HG03196 (cell line): ENCODE data around the gene PPP2R5C.

ENCODE experiments used
- ATAC-seq: cut with Tn5 transposase; IDR thresholded peaks from one replicate; pipeline ENCODE4 v1.9.1; 2021; ENCODE audit not compliant: unreplicated experiment

The PPP2R5C gene

GRCh38 chr14:101859958-101860357 is 98.4 kb downstream of the PPP2R5C start:
- ATAC-seq, result no peak

- no peak for ATAC-seq
Measured at GRCh38 chr14:101861464-101861863, 100.0 kb downstream of the PPP2R5C start.

- ATAC-seq, result no peak
Measured at GRCh38 chr14:101862177-101862576, 100.7 kb downstream of the PPP2R5C start.

GRCh38 chr14:101862711-101863110 is 101.2 kb downstream of the PPP2R5C start:
- no peak for ATAC-seq

GRCh38 chr14:101865288-101865687 is 103.8 kb downstream of the PPP2R5C start:
- ATAC-seq, result no peak

- no peak for ATAC-seq
Measured at GRCh38 chr14:101867854-101868253, 106.3 kb downstream of the PPP2R5C start.

GRCh38 chr14:101869217-101869616 is 107.7 kb downstream of the PPP2R5C start:
- no peak for ATAC-seq

- no peak for ATAC-seq
Measured at GRCh38 chr14:101870273-101870939, 108.9 kb downstream of the PPP2R5C start.

- ATAC-seq, result no peak
Measured at GRCh38 chr14:101872346-101872745, 110.8 kb downstream of the PPP2R5C start.

- no peak for ATAC-seq
Measured at GRCh38 chr14:101873076-101873825, 111.7 kb downstream of the PPP2R5C start.

GRCh38 chr14:101873991-101874390 is 112.5 kb downstream of the PPP2R5C start:
- ATAC-seq, result no peak

- ATAC-seq, result no peak
Measured at GRCh38 chr14:101875041-101875726, 113.7 kb downstream of the PPP2R5C start.

GRCh38 chr14:101875727-101876554 is 114.4 kb downstream of the PPP2R5C start:
- ATAC-seq, result peak; percentile 33

- peak; percentile 82 for ATAC-seq
Measured at GRCh38 chr14:101876555-101876938, 115.0 kb downstream of the PPP2R5C start.

- ATAC-seq, result no peak
Measured at GRCh38 chr14:101877766-101878165, 116.3 kb downstream of the PPP2R5C start.

GRCh38 chr14:101878211-101878821 is 116.8 kb downstream of the PPP2R5C start:
- ATAC-seq, result no peak

- ATAC-seq, result no peak
Measured at GRCh38 chr14:101878822-101879528, 117.5 kb downstream of the PPP2R5C start.

GRCh38 chr14:101879529-101880336 is 118.2 kb downstream of the PPP2R5C start:
- no peak for ATAC-seq

GRCh38 chr14:101881426-101881825 is 119.9 kb downstream of the PPP2R5C start:
- no peak for ATAC-seq
